Right atrium auricular region (tissue), 2 donors: ENCODE results near the gene CDK7. TPM values are rescaled to one million over a fixed set of nuclear protein-coding genes. Genes with fewer than 3 reads are reported as not detected.

Source experiments
- DNase-seq: peaks from one replicate; pipeline ENCODE4 v3.0.0-alpha.2; 2019; ENCODE audit warnings: low spot score
- H3K27ac ChIP-seq, 2 donors: fragments of 200-600 bp; sonication (generic); 1 replicate in 1 of 2; 2 replicates in 1 of 2; pipeline ENCODE4 v1.5.1; 2016 to 2019
- H3K27me3 ChIP-seq, 2 donors: fragments of 200-600 bp; sonication (generic); one replicate each; pipeline versions ENCODE4 v1.5.1 to v1.6.0; 2017 to 2019
- H3K36me3 ChIP-seq: fragments of 200-600 bp; sonication (generic); one replicate; pipeline ENCODE4 v1.5.1; 2016
- H3K4me1 ChIP-seq, 2 donors: fragments of 200-600 bp; sonication (generic); one replicate each; pipeline versions ENCODE4 v1.5.1 to v1.6.0; 2017 to 2019
- H3K4me3 ChIP-seq, 2 donors: fragments of 200-600 bp; sonication (generic); 1 replicate in 1 of 2; 2 replicates in 1 of 2; pipeline ENCODE4 v1.5.1; 2017 to 2019; ENCODE audit warnings: mild to moderate bottlenecking in 1 of 2, moderate library complexity in 1 of 2
- H3K9me3 ChIP-seq, 2 donors: fragments of 200-600 bp; sonication (generic); one replicate each; pipeline ENCODE4 v1.5.1; 2019
- CTCF ChIP-seq, 2 donors: fragments of 200-600 bp; sonication (generic); IDR thresholded peaks; one replicate each; pipeline ENCODE4 v1.5.1; 2019; ENCODE audit warnings: antibody characterized with exemption in 2 of 2
- total RNA-seq, 2 donors: library from RNA; depleted of rRNA; stranded (reverse); fragments of >200 nt; gene quantifications; one replicate each; pipeline ENCODE4 v1.1.0, GENCODE V29; 2016

CDK7 gene
- total RNA-seq, 2 donors from 2014 or later = 9.2 to 11.3 TPM

GRCh38 chr5:69206528-69207190 lies 28.0 kb upstream of the CDK7 start:
- Histone ChIP-seq H3K9me3 (no peaks in the 10 kb centered on the region), H3K4me3 (no peak overlapping the region), H3K27ac (no peak overlapping the region), H3K36me3 (no peaks in the 10 kb centered on the region), H3K4me1 (no peaks in the 10 kb centered on the region), H3K27me3 (no peaks in the 10 kb centered on the region)
- no peak for DNase-seq
- no peak for TF ChIP-seq CTCF (IDR thresholded peaks at IDR 0.05)

DNA sequence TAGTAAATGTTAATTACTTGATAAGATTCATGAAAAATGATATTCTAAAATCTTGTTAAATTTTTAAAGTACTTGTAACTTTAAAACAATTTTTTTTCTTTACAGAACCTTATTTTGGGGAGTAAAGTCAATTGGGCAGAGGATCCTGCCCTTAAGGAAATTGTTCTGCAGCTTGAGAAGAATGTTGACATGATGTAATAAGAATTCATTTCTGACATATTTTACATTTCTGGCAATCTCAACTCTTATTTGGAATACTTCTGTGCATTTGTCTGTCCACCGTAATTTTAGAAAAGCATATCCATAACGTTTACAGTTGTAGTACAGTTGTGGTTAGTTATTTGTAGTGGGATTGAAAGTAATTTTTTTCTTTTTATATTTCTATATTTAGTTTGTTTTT lies 25.1 kb upstream of the CDK7 start:
- no peaks in the 10 kb centered on the region for H3K4me1 ChIP-seq
- no peaks in the 10 kb centered on the region for H3K27me3 ChIP-seq
- DNase-seq = no peak
- H3K36me3 ChIP-seq = no peaks in the 10 kb centered on the region
- no peak overlapping the region for H3K27ac ChIP-seq
- no peak for TF ChIP-seq CTCF (IDR thresholded peaks at IDR 0.05)
- H3K9me3 ChIP-seq = no peaks in the 10 kb centered on the region
- no peak overlapping the region for H3K4me3 ChIP-seq

- no peaks in the 10 kb centered on the region for H3K9me3 ChIP-seq
- no peak overlapping the region for H3K4me3 ChIP-seq
- H3K27me3 ChIP-seq = no peaks in the 10 kb centered on the region
- no peak overlapping the region for H3K27ac ChIP-seq
- no peaks in the 10 kb centered on the region for H3K36me3 ChIP-seq
- DNase-seq = no peak
- TF ChIP-seq CTCF (IDR thresholded peaks at IDR 0.05) = no peak
- H3K4me1 ChIP-seq = no peaks in the 10 kb centered on the region
Observed at GRCh38 chr5:69211200-69211599, 23.5 kb upstream of the CDK7 start.

DNA sequence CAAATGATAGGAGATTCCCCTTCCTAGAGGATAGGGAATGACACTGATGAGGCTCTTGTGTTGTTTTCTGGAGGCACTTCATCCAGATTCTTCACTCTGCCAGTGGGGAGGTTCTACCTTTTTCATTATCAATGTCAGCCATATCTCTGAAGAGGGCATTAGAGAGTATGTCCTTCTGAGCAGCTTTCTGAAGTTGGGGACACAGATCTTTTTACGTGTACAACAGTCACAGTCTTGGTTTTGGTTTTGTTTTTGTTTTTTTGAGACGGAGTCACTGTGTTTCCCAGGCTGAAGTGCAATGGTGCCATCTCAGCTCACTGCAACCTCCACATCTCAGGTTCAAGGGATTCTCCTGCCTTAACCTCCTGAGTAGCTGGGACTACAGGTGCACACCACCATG lies 22.7 kb upstream of the CDK7 start:
- TF ChIP-seq CTCF (IDR thresholded peaks at IDR 0.05) = no peak
- Histone ChIP-seq H3K27me3 (no peaks in the 10 kb centered on the region), H3K4me3 (no peak overlapping the region), H3K4me1 (peaks cover 0 to 2% of the 10 kb centered on the region in 2 donors), H3K27ac (no peak overlapping the region), H3K36me3 (no peaks in the 10 kb centered on the region), H3K9me3 (no peaks in the 10 kb centered on the region)
- no peak for DNase-seq

DNA sequence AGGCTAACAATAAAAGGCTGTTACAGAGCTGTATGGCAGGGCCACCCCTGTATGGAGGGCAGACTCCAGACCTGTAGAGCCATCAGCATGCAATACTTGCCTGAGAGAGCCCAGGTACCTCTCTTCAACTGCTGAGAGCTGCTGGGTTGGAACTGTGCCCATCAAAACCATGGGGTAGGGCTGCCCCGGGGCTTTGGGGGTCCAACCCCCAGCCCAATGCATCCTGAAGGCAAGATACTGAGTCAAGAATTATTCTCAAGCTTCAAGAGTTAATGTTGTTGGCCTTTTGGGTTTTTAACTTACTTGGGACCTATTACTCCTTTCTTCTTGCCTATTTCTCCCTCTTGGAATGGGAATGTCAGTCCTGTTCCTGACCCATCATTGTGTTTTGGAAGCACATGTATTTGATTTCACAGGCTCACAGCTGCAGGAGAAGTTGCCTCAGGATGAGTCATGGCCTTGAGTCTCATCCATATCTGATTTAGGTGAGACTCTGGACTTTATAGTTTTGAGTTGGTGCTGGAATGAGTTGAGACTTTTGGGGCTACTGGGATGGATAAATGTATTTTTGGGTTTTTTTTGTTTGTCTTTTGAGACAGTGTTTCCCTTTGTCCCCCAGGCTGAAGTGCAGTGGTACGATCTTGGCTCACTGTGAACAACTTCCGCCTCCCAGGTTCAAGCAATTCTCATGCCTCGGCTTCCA lies 21.0 kb upstream of the CDK7 start:
- Histone ChIP-seq H3K36me3 (no peaks in the 10 kb centered on the region), H3K27me3 (no peaks in the 10 kb centered on the region), H3K4me3 (no peak overlapping the region), H3K4me1 (peaks cover 0 to 6% of the 10 kb centered on the region in 2 donors), H3K27ac (no peak overlapping the region), H3K9me3 (no peaks in the 10 kb centered on the region)
- no peak for TF ChIP-seq CTCF (IDR thresholded peaks at IDR 0.05)
- no peak for DNase-seq
